ENCODE data around the gene PITPNM1. TPM values are rescaled to one million over a fixed set of nuclear protein-coding genes. Genes with fewer than 3 reads are reported as not detected.

Gene PITPNM1
- total RNA-seq, 2 donors from 2014 or later = 19.3 to 26.9 TPM

DNA sequence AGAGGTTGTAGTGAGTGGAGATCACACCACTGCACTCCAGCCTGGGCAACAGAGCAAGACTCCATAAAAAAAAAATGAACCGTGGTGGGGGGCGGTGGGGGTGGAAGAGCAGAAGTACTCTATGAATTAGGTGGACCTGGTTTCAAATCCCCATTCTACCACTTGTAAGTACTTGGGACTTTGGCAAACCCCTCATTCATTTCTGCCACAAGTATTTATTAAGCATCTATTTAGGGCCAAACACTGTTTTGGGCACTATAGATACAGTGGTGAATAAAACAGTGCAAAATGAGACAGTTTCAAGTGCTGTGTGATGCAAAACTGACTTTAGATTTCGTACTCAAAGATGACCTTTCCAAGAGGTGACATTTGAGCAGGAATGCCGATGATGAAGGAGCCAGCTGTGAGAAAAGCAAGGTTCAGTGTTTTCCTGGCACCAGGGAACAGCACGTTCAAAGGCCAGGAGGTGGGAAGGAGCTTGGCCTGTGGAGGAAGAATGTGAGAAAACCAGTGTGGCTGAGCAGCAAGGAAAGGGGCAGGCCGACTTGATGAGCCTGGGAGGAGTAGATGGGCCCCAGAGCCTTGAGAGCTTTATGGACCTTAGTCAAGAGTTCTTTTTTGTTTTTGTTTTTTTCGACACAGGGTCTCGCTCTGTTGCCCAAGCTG, 34.7 kb downstream of the PITPNM1 start:
- DNase-seq (ENCODE audit: low spot score) = no peak
- no peaks in the 10 kb centered on the region for H3K9me3 ChIP-seq
- no peak overlapping the region for H3K4me3 ChIP-seq
- 81% methylated on average over 8 of the region's 8 CpGs for WGBS
- peaks cover 0 to 4% of the 10 kb centered on the region in 2 donors for H3K36me3 ChIP-seq
- TF ChIP-seq, protein P1, sequence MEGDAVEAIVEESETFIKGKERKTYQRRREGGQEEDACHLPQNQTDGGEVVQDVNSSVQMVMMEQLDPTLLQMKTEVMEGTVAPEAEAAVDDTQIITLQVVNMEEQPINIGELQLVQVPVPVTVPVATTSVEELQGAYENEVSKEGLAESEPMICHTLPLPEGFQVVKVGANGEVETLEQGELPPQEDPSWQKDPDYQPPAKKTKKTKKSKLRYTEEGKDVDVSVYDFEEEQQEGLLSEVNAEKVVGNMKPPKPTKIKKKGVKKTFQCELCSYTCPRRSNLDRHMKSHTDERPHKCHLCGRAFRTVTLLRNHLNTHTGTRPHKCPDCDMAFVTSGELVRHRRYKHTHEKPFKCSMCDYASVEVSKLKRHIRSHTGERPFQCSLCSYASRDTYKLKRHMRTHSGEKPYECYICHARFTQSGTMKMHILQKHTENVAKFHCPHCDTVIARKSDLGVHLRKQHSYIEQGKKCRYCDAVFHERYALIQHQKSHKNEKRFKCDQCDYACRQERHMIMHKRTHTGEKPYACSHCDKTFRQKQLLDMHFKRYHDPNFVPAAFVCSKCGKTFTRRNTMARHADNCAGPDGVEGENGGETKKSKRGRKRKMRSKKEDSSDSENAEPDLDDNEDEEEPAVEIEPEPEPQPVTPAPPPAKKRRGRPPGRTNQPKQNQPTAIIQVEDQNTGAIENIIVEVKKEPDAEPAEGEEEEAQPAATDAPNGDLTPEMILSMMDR (IDR thresholded peaks at IDR 0.05) = no peak
- TF ChIP-seq POLR2AphosphoS5 (IDR thresholded peaks at IDR 0.05) (no peak), POLR2A (IDR thresholded peaks at IDR 0.05) (no peak)
- H3K27ac ChIP-seq = no peak overlapping the region
- no peaks in the 10 kb centered on the region for H3K27me3 ChIP-seq (replicated peaks; ENCODE audit: insufficient read depth)
- peaks cover 4% of the 10 kb centered on the region for H3K4me1 ChIP-seq (replicated peaks)
- intact Hi-C loops (cut with DNase I) = no loop called here

DNA sequence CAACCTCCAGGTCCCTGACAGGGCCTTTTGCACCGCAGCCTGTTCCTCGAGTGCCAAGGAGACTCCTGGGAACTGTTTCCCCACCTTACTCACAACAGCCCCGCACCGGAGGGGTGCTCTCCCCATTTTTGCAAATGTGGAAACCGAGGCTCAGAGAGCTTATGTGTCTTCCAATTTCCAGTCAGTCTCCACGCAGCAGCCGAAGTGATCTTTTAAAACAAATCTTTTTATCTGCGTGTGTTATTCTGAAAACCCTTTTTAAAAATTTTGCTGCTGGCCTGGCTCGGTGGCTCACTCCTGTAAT, 35.7 kb downstream of the PITPNM1 start:
- no peak for DNase-seq (ENCODE audit: low spot score)
- H3K9me3 ChIP-seq = no peaks in the 10 kb centered on the region
- no peaks in the 10 kb centered on the region for H3K27me3 ChIP-seq (replicated peaks; ENCODE audit: insufficient read depth)
- H3K4me1 ChIP-seq (replicated peaks) = peaks cover 6% of the 10 kb centered on the region
- intact Hi-C loops (cut with DNase I) = loop anchor here (5.0 kb wide), 1 partner anchor 67 kb away; the partner anchor contains the start of genes PPP1CA and TBC1D10C
- H3K4me3 ChIP-seq = peak overlapping the region; percentile 84 to 87
- 6% methylated on average over 9 of the region's 9 CpGs for WGBS
- peaks cover 0 to 4% of the 10 kb centered on the region in 2 donors for H3K36me3 ChIP-seq
- peak overlapping the region; percentile 89 to 92 for H3K27ac ChIP-seq
- TF ChIP-seq, protein P1 (IDR thresholded peaks at IDR 0.05) = no peak

DNA sequence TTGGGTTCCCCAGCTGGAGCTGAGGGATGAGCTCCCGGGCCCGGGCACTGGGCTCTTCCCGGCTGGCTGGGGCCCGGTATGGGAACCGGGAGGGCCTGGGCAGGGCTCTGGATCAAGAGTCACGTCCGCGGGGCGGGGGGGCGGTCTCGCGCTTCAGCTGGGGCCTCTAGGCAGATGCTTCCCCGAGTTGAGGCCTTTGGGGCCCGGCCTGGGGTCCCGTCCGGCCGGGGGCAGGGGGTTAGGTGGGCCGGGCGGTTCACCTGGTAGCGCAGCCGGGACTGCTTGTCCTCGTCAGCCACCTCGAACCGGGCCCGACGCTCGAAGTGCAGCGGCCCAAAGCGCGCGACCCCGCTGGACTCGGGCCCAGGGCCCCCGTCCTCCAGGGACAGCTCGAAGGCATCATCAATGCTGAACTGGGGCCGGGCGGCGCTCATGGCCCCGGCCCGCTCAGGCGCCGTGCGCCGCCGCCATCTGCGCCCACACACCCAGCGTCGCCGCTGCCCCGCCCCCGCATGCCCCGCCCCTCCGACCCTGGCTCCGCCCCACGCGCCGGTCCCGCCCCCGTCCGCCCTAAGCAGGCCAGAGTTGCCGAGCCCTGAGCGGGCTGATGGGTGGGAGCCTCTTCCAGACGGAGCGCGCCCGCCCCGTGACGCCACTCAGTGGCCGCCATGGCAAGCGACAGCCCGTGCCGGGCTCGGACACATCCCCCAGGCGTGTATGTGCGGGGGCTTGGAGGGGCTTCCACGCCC, 36.2 kb downstream of the PITPNM1 start, which contains the start of gene TMEM134:
Gene TMEM134, minus strand, starts transcription at position 493 of the 749 bp plus-strand sequence. Its CDS starts 59 bp downstream, at position 434.
- intact Hi-C loops (cut with DNase I) = loop anchor here (5.0 kb wide), 1 partner anchor 67 kb away; the partner anchor contains the start of genes PPP1CA and TBC1D10C
- Histone ChIP-seq H3K4me3 (peak within 1 kb of the TSS; percentile 84 to 87), H3K36me3 (peaks cover 0 to 4% of the 10 kb centered on the region in 2 donors), H3K27me3 (replicated peaks; ENCODE audit: insufficient read depth) (no peaks in the 10 kb centered on the region), H3K9me3 (no peaks in the 10 kb centered on the region), H3K4me1 (replicated peaks) (peaks cover 6% of the 10 kb centered on the region), H3K27ac (peak within 1 kb of the TSS; percentile 89 to 92)
- under 1% methylated on average over 36 of the region's 76 CpGs for WGBS
- peak; percentile 90 for DNase-seq (ENCODE audit: low spot score)
- TF ChIP-seq POLR2A (IDR thresholded peaks at IDR 0.05) = peak; percentile 80
- TF ChIP-seq, protein P1 (IDR thresholded peaks at IDR 0.05) = peak; percentile 24 to 63 (median 48)
- TF ChIP-seq POLR2AphosphoS5 (IDR thresholded peaks at IDR 0.05) = peak; percentile 92

DNA sequence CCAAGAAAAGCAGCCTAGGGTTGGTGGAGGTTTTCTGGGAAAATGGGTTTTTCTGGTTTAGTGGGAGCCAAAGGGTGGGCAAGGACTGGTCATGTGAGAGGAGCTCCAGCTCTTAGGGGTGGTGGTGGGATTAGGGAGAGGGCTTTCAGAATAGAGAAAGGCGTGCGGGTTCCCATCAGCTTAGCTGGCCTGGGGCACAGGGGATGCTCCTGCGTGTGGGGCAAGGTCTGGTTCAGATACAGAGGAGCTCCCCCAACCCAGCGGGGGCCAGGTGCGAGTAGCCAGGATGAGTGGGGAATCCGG, 36.8 kb downstream of the PITPNM1 start:
- intact Hi-C loops (cut with DNase I) = loop anchor here (5.0 kb wide), 1 partner anchor 66 kb away; the partner anchor contains the start of genes PPP1CA and TBC1D10C
- Histone ChIP-seq H3K4me3 (peak overlapping the region; percentile 84 to 87), H3K4me1 (replicated peaks) (peaks cover 6% of the 10 kb centered on the region), H3K36me3 (peaks cover 0 to 4% of the 10 kb centered on the region in 2 donors), H3K9me3 (no peaks in the 10 kb centered on the region), H3K27me3 (replicated peaks; ENCODE audit: insufficient read depth) (no peaks in the 10 kb centered on the region), H3K27ac (peak overlapping the region; percentile 89 to 92)
- no peak for TF ChIP-seq POLR2AphosphoS5 (IDR thresholded peaks at IDR 0.05)
- no peak for TF ChIP-seq POLR2A (IDR thresholded peaks at IDR 0.05)
- TF ChIP-seq, protein P1 (IDR thresholded peaks at IDR 0.05) = no peak
- no peak for DNase-seq (ENCODE audit: low spot score)
- WGBS = 3% methylated on average over 6 of the region's 6 CpGs

All from prostate gland (tissue), 2 donors.